Fibroblast of the conjunctiva (primary cell): ENCODE data around the gene YIPF2.

Experiments
- DNase-seq: peaks from one replicate; pipeline ENCODE4 v3.0.0-alpha.2; 2010; ENCODE audit warnings: low read depth

YIPF2 gene

DNA sequence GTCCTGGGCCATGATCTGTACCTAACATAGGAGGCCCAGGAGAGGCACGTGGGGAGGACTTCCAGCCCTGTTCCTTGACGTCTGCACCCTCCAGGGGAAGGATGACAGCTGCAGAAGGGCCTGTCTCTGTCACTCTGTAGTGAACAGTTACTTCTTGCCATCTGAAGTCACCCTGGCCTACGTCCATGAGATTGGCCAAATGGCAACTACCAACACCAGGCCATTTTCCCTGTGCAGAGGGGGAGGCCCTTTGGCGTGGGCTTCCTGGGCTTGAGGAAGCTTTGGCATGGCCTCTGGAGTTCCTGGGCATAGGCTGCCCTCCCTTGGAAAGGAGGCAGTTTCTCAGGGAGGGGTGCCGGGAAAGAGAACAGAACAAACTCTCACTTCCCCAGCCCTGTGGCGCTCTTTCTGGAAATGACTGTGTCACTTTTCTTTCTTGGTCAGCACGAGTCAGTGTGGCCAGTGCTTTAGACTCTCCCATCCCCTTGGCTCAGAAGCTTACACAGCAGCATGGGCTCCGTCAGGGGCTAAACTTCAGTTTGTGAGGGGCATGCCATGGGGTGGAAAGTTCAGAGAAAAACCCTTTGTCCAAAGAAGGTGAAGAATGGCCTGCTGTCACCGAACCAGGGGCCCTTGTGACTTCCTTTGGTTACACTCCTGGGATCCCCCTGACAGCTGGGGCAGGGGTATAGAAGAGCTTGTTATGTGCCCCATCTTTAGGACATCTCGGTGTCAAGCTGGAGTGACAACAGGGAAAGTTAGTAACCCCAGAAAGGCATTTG, 51.8 kb downstream of the YIPF2 start:
- no peak for DNase-seq

DNA sequence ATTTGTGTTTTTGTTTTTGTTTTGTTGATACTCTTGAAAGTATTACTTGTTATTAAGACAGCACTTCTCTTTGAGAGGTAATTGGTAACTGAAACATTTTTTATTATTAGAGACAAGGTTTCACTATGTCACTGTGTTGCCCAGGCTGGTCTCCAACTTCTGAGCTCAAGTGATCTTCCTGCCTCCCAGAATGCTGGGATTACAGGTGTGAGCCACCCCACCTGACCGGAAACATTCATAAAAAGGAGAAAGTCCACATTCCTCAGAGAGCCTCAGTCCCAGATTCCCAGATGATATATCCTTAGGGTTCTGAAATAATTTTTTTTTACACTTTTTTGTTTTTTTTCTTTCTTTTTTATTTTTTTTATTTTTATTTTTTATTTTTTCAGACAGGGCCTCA, 54.4 kb downstream of the YIPF2 start:
- DNase-seq, result no peak

DNA sequence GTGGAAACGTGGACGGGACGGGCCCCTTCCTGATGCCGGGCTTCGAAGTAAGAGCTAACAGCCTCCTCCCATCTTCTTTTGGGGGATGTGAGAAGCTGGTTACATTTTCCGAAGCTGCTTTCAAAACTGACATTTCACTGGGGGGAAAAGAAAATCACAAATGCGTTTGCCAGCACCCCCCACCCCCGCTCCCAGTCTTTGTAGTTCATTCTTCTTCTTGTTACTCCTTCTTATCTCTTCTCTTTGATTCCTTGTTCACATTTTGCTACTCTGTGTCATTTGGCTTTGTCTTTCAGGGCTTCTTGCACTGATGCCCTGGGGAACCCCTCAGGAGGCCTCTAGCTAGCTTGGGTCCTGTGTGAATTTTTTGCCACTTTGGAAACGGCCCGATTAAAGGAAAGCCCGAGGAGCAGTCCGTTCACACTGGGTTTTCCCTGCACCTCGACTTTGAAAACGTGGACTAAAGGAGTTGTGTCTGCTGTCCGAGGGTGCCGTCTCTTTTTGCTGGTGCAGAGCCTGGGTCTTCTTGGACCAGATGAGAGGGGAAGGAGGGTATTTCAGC, 55.8 kb downstream of the YIPF2 start:
- no peak for DNase-seq
